Activated T-helper 1 cell treated with Interleukin-2 at 50 U/mL for 16 hours (primary cell): ENCODE measurements around the gene APBA2.
"Not testable (repeated sequence)": the region's sequence is repeated elsewhere in the genome, so short reads cannot be mapped to it uniquely, and the experiment has no call there.

Source experiments
- DNase-seq: peaks from one replicate; pipeline ENCODE4 v3.0.0-alpha.2; 2020; ENCODE audit warnings: low read depth

APBA2 gene

GRCh38 chr15:29167122-29167521 lies 281.3 kb downstream of the APBA2 start:
- not testable (repeated sequence) for DNase-seq
